ENCODE measurements around the gene ETNK2.

Gene ETNK2

GRCh38 chr1:204151552-204152309, at the start of gene ETNK2:
Gene ETNK2 (minus strand): TSS chr1:204152044. CDS start chr1:204151852, 192 bp downstream.
- DNase-seq, result peak; percentile 82

GRCh38 chr1:204201348-204202040, 49.6 kb upstream of the ETNK2 start:
- no peak for DNase-seq

- DNase-seq, result no peak
These were observed 47.7 kb upstream of the ETNK2 start for GRCh38 chr1:204199579-204199978.

GRCh38 chr1:204198348-204199340, 46.8 kb upstream of the ETNK2 start:
- no peak for DNase-seq

- DNase-seq, result no peak
These were observed 45.2 kb upstream of the ETNK2 start for GRCh38 chr1:204197068-204197467.

GRCh38 chr1:204196068-204196795, 44.4 kb upstream of the ETNK2 start, which contains the start of gene KISS1:
Gene KISS1 (minus strand): TSS chr1:204196491. CDS start chr1:204192876, 3,615 bp downstream.
- no peak for DNase-seq

GRCh38 chr1:204194771-204195170, 42.9 kb upstream of the ETNK2 start:
- DNase-seq, result no peak

- DNase-seq, result no peak
These were observed 42.2 kb upstream of the ETNK2 start for GRCh38 chr1:204194080-204194479.

- DNase-seq, result no peak
These were observed 40.9 kb upstream of the ETNK2 start for GRCh38 chr1:204192589-204193352.

- DNase-seq, result peak; percentile 19
These were observed 40.2 kb upstream of the ETNK2 start for GRCh38 chr1:204192046-204192445.

GRCh38 chr1:204191456-204191855, 39.6 kb upstream of the ETNK2 start:
- no peak for DNase-seq

GRCh38 chr1:204190212-204191211, 38.7 kb upstream of the ETNK2 start:
- peak; percentile 43 for DNase-seq

- DNase-seq, result no peak
These were observed 37.3 kb upstream of the ETNK2 start for GRCh38 chr1:204188959-204189639.

GRCh38 chr1:204186597-204186996, 34.8 kb upstream of the ETNK2 start:
- DNase-seq, result no peak

GRCh38 chr1:204181116-204181515, 29.3 kb upstream of the ETNK2 start:
- DNase-seq, result no peak

- peak; percentile 36 for DNase-seq
These were observed 28.3 kb upstream of the ETNK2 start for GRCh38 chr1:204180133-204180532.

GRCh38 chr1:204178487-204179281, 26.8 kb upstream of the ETNK2 start:
- DNase-seq, result no peak

- no peak for DNase-seq
These were observed 25.3 kb upstream of the ETNK2 start for GRCh38 chr1:204177133-204177532.

- no peak for DNase-seq
These were observed 24.2 kb upstream of the ETNK2 start for GRCh38 chr1:204176049-204176448.

All from NCI-H146 (cell line).